ENCODE results near the gene SNTB2. TPM values are rescaled to one million over a fixed set of nuclear protein-coding genes. Genes with fewer than 3 reads are reported as not detected.
"Not testable (repeated sequence)": the region's sequence is repeated elsewhere in the genome, so short reads cannot be mapped to it uniquely, and the experiment has no call there.

SNTB2 gene
- 10 to 100 TPM; 15.7 to 17.2 TPM for total RNA-seq

GRCh38 chr16:69186642-69187445 is at the start of gene SNTB2:
Gene SNTB2 (plus strand): TSS chr16:69187164. CDS start chr16:69187167, 3 bp downstream.
- ATAC-seq (peak; percentile 83), DNase-seq (peak; percentile 91)
- H3K4me1 Mint-ChIP-seq, result peaks cover 50% of the 10 kb centered on the region
- H3K9me3 Mint-ChIP-seq (ENCODE audit: low read depth), result no peaks in the 10 kb centered on the region
- intact Hi-C loops (cut with DNase I, micrococcal nuclease), result loop anchor here (1.0 to 5.0 kb wide), 7 partner anchors 21 to 1525 kb away; partner anchors contain the start of genes CHTF8 (in 2 of the 2), UTP4 (in 2 of the 2), ACD (in 1 of the 2) and PARD6A (in 1 of the 2)
- H3K27ac Mint-ChIP-seq, result peak within 1 kb of the TSS; percentile 96
- ChIA-PET POLR2A (interaction anchor here (0.6 to 1.6 kb wide), 4 partner anchors 9 to 434 kb away, joined by 3 to 15 read pairs (median 4); no protein-coding TSS in a partner anchor), CTCF (interaction anchor here (0.7 to 1.9 kb wide), 8 partner anchors 14 to 83 kb away, joined by 3 to 10 read pairs (median 3); no protein-coding TSS in a partner anchor)
- H3K36me3 Mint-ChIP-seq (ENCODE audit: low read depth), result peaks cover 9% of the 10 kb centered on the region
- peak within 1 kb of the TSS; percentile 83 for H3K4me3 Mint-ChIP-seq
- H3K27me3 Mint-ChIP-seq, result no peaks in the 10 kb centered on the region

- ChIA-PET CTCF (no interaction called here), POLR2A (no interaction called here)
- Mint-ChIP-seq H3K4me1 (peaks cover 26% of the 10 kb centered on the region), H3K36me3 (ENCODE audit: low read depth) (peaks cover 75% of the 10 kb centered on the region), H3K4me3 (no peak overlapping the region), H3K27me3 (no peaks in the 10 kb centered on the region), H3K27ac (no peak overlapping the region), H3K9me3 (ENCODE audit: low read depth) (no peaks in the 10 kb centered on the region)
- intact Hi-C loops (cut with DNase I, micrococcal nuclease), result no loop called here
- no peak for DNase-seq
- no peak for ATAC-seq
These were observed 48.4 kb upstream of the SNTB2 start for GRCh38 chr16:69138608-69139007.

- H3K27ac Mint-ChIP-seq; intact Hi-C loops (cut with DNase I, micrococcal nuclease); DNase-seq; POLR2A ChIA-PET; H3K9me3 Mint-ChIP-seq (ENCODE audit: low read depth); H3K4me3 Mint-ChIP-seq; ATAC-seq; H3K27me3 Mint-ChIP-seq: not testable (repeated sequence)
- Mint-ChIP-seq H3K4me1 (peaks cover 19% of the 10 kb centered on the region), H3K36me3 (ENCODE audit: low read depth) (peaks cover 74% of the 10 kb centered on the region)
- CTCF ChIA-PET, result interaction anchor here (0.7 to 2.0 kb wide), 3 partner anchors 11 to 292 kb away, joined by 4 to 6 read pairs (median 4); no protein-coding TSS in a partner anchor
These were observed 47.5 kb upstream of the SNTB2 start for GRCh38 chr16:69139464-69139863.

GRCh38 chr16:69141014-69141413 is 46.0 kb upstream of the SNTB2 start:
- intact Hi-C loops (cut with DNase I, micrococcal nuclease), result no loop called here
- POLR2A ChIA-PET, result no interaction called here
- H3K9me3 Mint-ChIP-seq (ENCODE audit: low read depth), result no peaks in the 10 kb centered on the region
- H3K4me1 Mint-ChIP-seq, result peaks cover 12% of the 10 kb centered on the region
- peaks cover 74% of the 10 kb centered on the region for H3K36me3 Mint-ChIP-seq (ENCODE audit: low read depth)
- H3K4me3 Mint-ChIP-seq, result no peak overlapping the region
- no peak overlapping the region for H3K27ac Mint-ChIP-seq
- no peaks in the 10 kb centered on the region for H3K27me3 Mint-ChIP-seq
- no peak for DNase-seq
- CTCF ChIA-PET, result interaction anchor here (0.5 to 2.0 kb wide), 3 partner anchors 9 to 147 kb away, joined by 4 to 6 read pairs (median 6); no protein-coding TSS in a partner anchor
- no peak for ATAC-seq

- ATAC-seq (no peak), DNase-seq (no peak)
- peaks cover 71% of the 10 kb centered on the region for H3K36me3 Mint-ChIP-seq (ENCODE audit: low read depth)
- POLR2A ChIA-PET, result interaction anchor here (0.7 kb wide), 1 partner anchor 144 kb away, joined by 3 read pairs; no protein-coding TSS in a partner anchor
- H3K4me1 Mint-ChIP-seq, result peaks cover 3% of the 10 kb centered on the region
- intact Hi-C loops (cut with DNase I, micrococcal nuclease), result no loop called here
- H3K27me3 Mint-ChIP-seq, result no peaks in the 10 kb centered on the region
- H3K9me3 Mint-ChIP-seq (ENCODE audit: low read depth), result no peaks in the 10 kb centered on the region
- H3K27ac Mint-ChIP-seq, result no peak overlapping the region
- CTCF ChIA-PET, result interaction anchor here (0.8 kb wide), 1 partner anchor 18 kb away, joined by 3 read pairs; no protein-coding TSS in a partner anchor
- H3K4me3 Mint-ChIP-seq, result no peak overlapping the region
These were observed 45.0 kb upstream of the SNTB2 start for GRCh38 chr16:69141936-69142335.

- peaks cover 67% of the 10 kb centered on the region for H3K36me3 Mint-ChIP-seq (ENCODE audit: low read depth)
- H3K27ac Mint-ChIP-seq, result no peak overlapping the region
- DNase-seq (no peak), ATAC-seq (no peak)
- CTCF ChIA-PET, result no interaction called here
- intact Hi-C loops (cut with DNase I, micrococcal nuclease), result no loop called here
- POLR2A ChIA-PET, result no interaction called here
- no peaks in the 10 kb centered on the region for H3K9me3 Mint-ChIP-seq (ENCODE audit: low read depth)
- H3K4me1 Mint-ChIP-seq, result peaks cover 2% of the 10 kb centered on the region
- H3K4me3 Mint-ChIP-seq, result no peak overlapping the region
- H3K27me3 Mint-ChIP-seq, result no peaks in the 10 kb centered on the region
These were observed 43.8 kb upstream of the SNTB2 start for GRCh38 chr16:69143116-69143515.

- no peak overlapping the region for H3K4me3 Mint-ChIP-seq
- H3K4me1 Mint-ChIP-seq, result no peaks in the 10 kb centered on the region
- intact Hi-C loops (cut with DNase I, micrococcal nuclease), result no loop called here
- no peak for DNase-seq
- ATAC-seq, result no peak
- H3K36me3 Mint-ChIP-seq (ENCODE audit: low read depth), result peaks cover 53% of the 10 kb centered on the region
- H3K27ac Mint-ChIP-seq, result no peak overlapping the region
- ChIA-PET CTCF (interaction anchor here (0.6 kb wide), 1 partner anchor 24 kb away, joined by 3 read pairs; no protein-coding TSS in a partner anchor), POLR2A (no interaction called here)
- H3K9me3 Mint-ChIP-seq (ENCODE audit: low read depth), result no peaks in the 10 kb centered on the region
- H3K27me3 Mint-ChIP-seq, result no peaks in the 10 kb centered on the region
These were observed 41.3 kb upstream of the SNTB2 start for GRCh38 chr16:69145658-69146057.

GRCh38 chr16:69149621-69150020 is 37.3 kb upstream of the SNTB2 start:
- H3K4me1 Mint-ChIP-seq; POLR2A ChIA-PET; H3K9me3 Mint-ChIP-seq (ENCODE audit: low read depth); H3K27me3 Mint-ChIP-seq; DNase-seq; H3K4me3 Mint-ChIP-seq; ATAC-seq; H3K27ac Mint-ChIP-seq: not testable (repeated sequence)
- intact Hi-C loops (cut with DNase I, micrococcal nuclease), result loop anchor here (1.0 kb wide), 1 partner anchor 138 kb away; no protein-coding TSS in a partner anchor
- H3K36me3 Mint-ChIP-seq (ENCODE audit: low read depth), result peaks cover 51% of the 10 kb centered on the region
- CTCF ChIA-PET, result interaction anchor here (0.6 to 6.1 kb wide), 13 partner anchors 9 to 245 kb away, joined by 3 to 90 read pairs (median 4); partner anchors contain the start of genes CHTF8 and UTP4

GRCh38 chr16:69150146-69150865 is 36.7 kb upstream of the SNTB2 start:
- no peak overlapping the region for H3K4me3 Mint-ChIP-seq

GRCh38 chr16:69157196-69157595 is 29.8 kb upstream of the SNTB2 start:
- Mint-ChIP-seq H3K36me3 (ENCODE audit: low read depth) (peaks cover 68% of the 10 kb centered on the region), H3K4me1 (peaks cover 21% of the 10 kb centered on the region), H3K27ac (peak overlapping the region; percentile 37), H3K27me3 (no peaks in the 10 kb centered on the region), H3K4me3 (no peak overlapping the region), H3K9me3 (ENCODE audit: low read depth) (no peaks in the 10 kb centered on the region)
- DNase-seq (no peak), ATAC-seq (no peak)
- ChIA-PET POLR2A (interaction anchor here (1.6 kb wide), 1 partner anchor 9 kb away, joined by 7 read pairs; no protein-coding TSS in a partner anchor), CTCF (interaction anchor here (0.8 to 1.5 kb wide), 10 partner anchors 9 to 131 kb away, joined by 3 to 9 read pairs (median 3); no protein-coding TSS in a partner anchor)
- intact Hi-C loops (cut with DNase I, micrococcal nuclease), result no loop called here

More at GRCh38 chr16:69150146-69150865, 36.7 kb upstream of the SNTB2 start:
- ChIA-PET CTCF (interaction anchor here (0.6 to 6.1 kb wide), 17 partner anchors 8 to 559 kb away, joined by 3 to 90 read pairs (median 4); partner anchors contain the start of genes CHTF8, SNTB2 and UTP4), POLR2A (no interaction called here)
- Mint-ChIP-seq H3K27ac (no peak overlapping the region), H3K36me3 (ENCODE audit: low read depth) (peaks cover 56% of the 10 kb centered on the region), H3K4me1 (no peaks in the 10 kb centered on the region), H3K9me3 (ENCODE audit: low read depth) (no peaks in the 10 kb centered on the region), H3K27me3 (no peaks in the 10 kb centered on the region)
- ATAC-seq (peak; percentile 78), DNase-seq (peak; percentile 60)
- intact Hi-C loops (cut with DNase I, micrococcal nuclease), result loop anchor here (1.0 kb wide), 1 partner anchor 137 kb away; no protein-coding TSS in a partner anchor

- ATAC-seq, result no peak
- ChIA-PET POLR2A (interaction anchor here (0.6 kb wide), 1 partner anchor 33 kb away, joined by 3 read pairs; no protein-coding TSS in a partner anchor), CTCF (interaction anchor here (1.0 to 2.2 kb wide), 3 partner anchors 8 to 631 kb away, joined by 3 to 7 read pairs (median 5); no protein-coding TSS in a partner anchor)
- peak overlapping the region; percentile 19 for H3K27ac Mint-ChIP-seq
- H3K36me3 Mint-ChIP-seq (ENCODE audit: low read depth), result peaks cover 59% of the 10 kb centered on the region
- H3K4me1 Mint-ChIP-seq, result peaks cover 39% of the 10 kb centered on the region
- intact Hi-C loops (cut with DNase I, micrococcal nuclease), result no loop called here
- DNase-seq, result no peak
- H3K27me3 Mint-ChIP-seq, result no peaks in the 10 kb centered on the region
- H3K9me3 Mint-ChIP-seq (ENCODE audit: low read depth), result no peaks in the 10 kb centered on the region
- no peak overlapping the region for H3K4me3 Mint-ChIP-seq
These were observed 26.8 kb upstream of the SNTB2 start for GRCh38 chr16:69160192-69160591.

All from activated CD4-positive, alpha-beta T cell treated with anti-CD3 and anti-CD28 coated beads for 36 hours (primary cell).